NCI-H82 treated with DMSO at 0.1 percent for 48 hours (cell line): ENCODE data around the gene PTPRR.

Experiments used
- DNase-seq: peaks from one replicate; lab custom pipeline; 2025; ENCODE audit not compliant: unreplicated experiment; lab: John Stamatoyannopoulos, UW

PTPRR gene

GRCh38 chr12:70806043-70806442, 114.5 kb downstream of the PTPRR start:
- DNase-seq, result no peak

- DNase-seq, result no peak
Observed at GRCh38 chr12:70798016-70798783, 122.3 kb downstream of the PTPRR start.

- DNase-seq, result no peak
Observed at GRCh38 chr12:70796989-70797388, 123.5 kb downstream of the PTPRR start.

- no peak for DNase-seq
Observed at GRCh38 chr12:70795608-70796007, 124.9 kb downstream of the PTPRR start.

GRCh38 chr12:70794131-70794530, 126.4 kb downstream of the PTPRR start:
- DNase-seq, result no peak

GRCh38 chr12:70788774-70789173, 131.8 kb downstream of the PTPRR start:
- no peak for DNase-seq

GRCh38 chr12:70787612-70788011, 132.9 kb downstream of the PTPRR start:
- DNase-seq, result no peak

GRCh38 chr12:70785896-70786295, 134.6 kb downstream of the PTPRR start:
- no peak for DNase-seq

- no peak for DNase-seq
Observed at GRCh38 chr12:70784042-70784668, 136.4 kb downstream of the PTPRR start.

GRCh38 chr12:70783455-70783854, 137.1 kb downstream of the PTPRR start:
- no peak for DNase-seq

GRCh38 chr12:70779250-70779649, 141.3 kb downstream of the PTPRR start:
- no peak for DNase-seq

- DNase-seq, result no peak
Observed at GRCh38 chr12:70774055-70774454, 146.5 kb downstream of the PTPRR start.

GRCh38 chr12:70772836-70773235, 147.7 kb downstream of the PTPRR start:
- no peak for DNase-seq

GRCh38 chr12:70771581-70771980, 149.0 kb downstream of the PTPRR start:
- DNase-seq, result no peak

GRCh38 chr12:70763666-70764065, 156.9 kb downstream of the PTPRR start:
- no peak for DNase-seq

- DNase-seq, result no peak
Observed at GRCh38 chr12:70762000-70762399, 158.5 kb downstream of the PTPRR start.

GRCh38 chr12:70759161-70759918, 161.2 kb downstream of the PTPRR start:
- DNase-seq, result no peak

- DNase-seq, result no peak
Observed at GRCh38 chr12:70758494-70758845, 162.1 kb downstream of the PTPRR start.

- no peak for DNase-seq
Observed at GRCh38 chr12:70757830-70758493, 162.6 kb downstream of the PTPRR start.

- DNase-seq, result no peak
Observed at GRCh38 chr12:70756791-70757190, 163.7 kb downstream of the PTPRR start.

GRCh38 chr12:70756118-70756517, 164.4 kb downstream of the PTPRR start:
- DNase-seq, result no peak
